ENCODE measurements around the gene KRTAP4-5. TPM values are rescaled to one million over a fixed set of nuclear protein-coding genes. Genes with fewer than 3 reads are reported as not detected.
A peak's percentile ranks its signal among the peaks of the same experiment; 100 is the strongest.
"Not testable (repeated sequence)": the region's sequence is repeated elsewhere in the genome, so short reads cannot be mapped to it uniquely, and the experiment has no call there.

The KRTAP4-5 gene
- total RNA-seq, 1 donor from 2014 or later, result not detected

DNA sequence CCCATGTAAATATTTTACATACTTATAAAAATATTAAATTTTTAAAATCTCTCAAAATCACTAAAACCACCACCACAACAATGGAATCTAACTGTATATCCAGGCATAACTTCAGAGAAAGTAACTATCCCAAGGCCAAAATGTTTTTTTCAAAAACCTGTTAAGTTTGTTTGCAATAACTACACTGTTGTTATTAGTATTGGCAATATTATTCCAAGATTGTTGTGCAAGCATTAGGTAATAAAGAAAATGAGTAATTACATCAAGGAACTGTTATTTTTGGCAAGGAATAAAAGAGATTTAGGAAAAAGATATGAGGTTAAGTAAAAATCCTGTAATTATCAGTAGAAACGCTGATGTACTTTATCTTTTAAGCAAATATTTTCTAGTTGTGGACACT lies 22.3 kb downstream of the KRTAP4-5 start:
- no peaks in the 10 kb centered on the region for H3K27me3 ChIP-seq (ENCODE audit: control insufficient read depth, insufficient read depth, low read length)
- FAIRE-seq (no peak), DNase-seq (ENCODE audit: low read depth) (peak; percentile 56)
- H3K4me3 ChIP-seq (ENCODE audit: low read depth, low read length), result no peak overlapping the region
- TF ChIP-seq, protein P1, sequence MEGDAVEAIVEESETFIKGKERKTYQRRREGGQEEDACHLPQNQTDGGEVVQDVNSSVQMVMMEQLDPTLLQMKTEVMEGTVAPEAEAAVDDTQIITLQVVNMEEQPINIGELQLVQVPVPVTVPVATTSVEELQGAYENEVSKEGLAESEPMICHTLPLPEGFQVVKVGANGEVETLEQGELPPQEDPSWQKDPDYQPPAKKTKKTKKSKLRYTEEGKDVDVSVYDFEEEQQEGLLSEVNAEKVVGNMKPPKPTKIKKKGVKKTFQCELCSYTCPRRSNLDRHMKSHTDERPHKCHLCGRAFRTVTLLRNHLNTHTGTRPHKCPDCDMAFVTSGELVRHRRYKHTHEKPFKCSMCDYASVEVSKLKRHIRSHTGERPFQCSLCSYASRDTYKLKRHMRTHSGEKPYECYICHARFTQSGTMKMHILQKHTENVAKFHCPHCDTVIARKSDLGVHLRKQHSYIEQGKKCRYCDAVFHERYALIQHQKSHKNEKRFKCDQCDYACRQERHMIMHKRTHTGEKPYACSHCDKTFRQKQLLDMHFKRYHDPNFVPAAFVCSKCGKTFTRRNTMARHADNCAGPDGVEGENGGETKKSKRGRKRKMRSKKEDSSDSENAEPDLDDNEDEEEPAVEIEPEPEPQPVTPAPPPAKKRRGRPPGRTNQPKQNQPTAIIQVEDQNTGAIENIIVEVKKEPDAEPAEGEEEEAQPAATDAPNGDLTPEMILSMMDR (IDR thresholded peaks at IDR 0.05; ENCODE audit: insufficient read depth, low read length, severe bottlenecking), result no peak
- no peaks in the 10 kb centered on the region for H3K36me3 ChIP-seq (ENCODE audit: control insufficient read depth, insufficient read depth, low read length)

DNA sequence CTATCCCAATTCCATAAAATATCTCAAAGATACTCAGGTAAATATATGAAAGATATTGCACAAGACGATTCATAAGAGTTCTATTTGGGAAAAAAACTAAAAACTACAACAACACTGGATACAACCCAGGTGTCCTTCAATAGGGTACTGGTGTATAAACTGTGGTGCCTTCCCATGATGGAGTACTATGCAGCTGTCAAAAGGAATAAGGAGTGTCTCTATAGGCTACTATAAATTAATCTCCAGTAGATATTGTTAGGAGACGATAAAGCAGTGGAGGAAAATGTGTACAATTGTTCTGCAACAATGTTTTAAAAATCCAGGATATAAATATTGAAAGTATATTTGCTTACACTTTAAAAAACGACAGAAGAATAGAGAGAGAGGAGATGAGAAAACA lies 23.2 kb downstream of the KRTAP4-5 start:
- no peak for DNase-seq (ENCODE audit: low read depth)
- no peak overlapping the region for H3K4me3 ChIP-seq (ENCODE audit: low read depth, low read length)
- no peak for FAIRE-seq
- H3K27me3 ChIP-seq (ENCODE audit: control insufficient read depth, insufficient read depth, low read length), result no peaks in the 10 kb centered on the region
- TF ChIP-seq, protein P1 (IDR thresholded peaks at IDR 0.05; ENCODE audit: insufficient read depth, low read length, severe bottlenecking), result no peak
- H3K36me3 ChIP-seq (ENCODE audit: control insufficient read depth, insufficient read depth, low read length), result no peaks in the 10 kb centered on the region

GRCh38 chr17:41125064-41125463 lies 24.6 kb downstream of the KRTAP4-5 start:
- no peak for FAIRE-seq
- DNase-seq (ENCODE audit: low read depth), result no peak
- TF ChIP-seq, protein P1 (IDR thresholded peaks at IDR 0.05; ENCODE audit: insufficient read depth, low read length, severe bottlenecking), result no peak

DNA sequence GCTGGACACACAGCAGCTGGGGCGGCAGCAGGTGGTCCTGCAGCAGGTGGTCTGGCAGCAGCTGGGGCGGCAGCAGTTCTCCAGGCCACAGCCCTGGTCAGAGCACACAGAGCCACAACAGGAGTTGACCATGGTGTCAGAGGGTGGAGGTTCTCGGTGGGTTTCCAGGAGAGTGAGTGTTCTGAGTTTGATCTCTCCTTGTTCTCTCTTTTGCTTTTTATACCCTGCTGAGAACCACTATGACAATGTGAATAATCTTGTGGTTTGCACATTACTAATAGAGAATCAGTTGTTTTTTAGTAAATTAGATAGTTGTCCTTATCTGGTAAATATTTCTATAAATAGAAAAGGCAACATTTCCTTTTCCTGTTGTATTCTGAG lies 25.6 kb downstream of the KRTAP4-5 start, which contains the start of gene KRTAP4-12:
Gene KRTAP4-12, minus strand, starts transcription at position 192 of the 381 bp plus-strand sequence. Its CDS starts 60 bp downstream, at position 132.
- not testable (repeated sequence) for FAIRE-seq; H3K27me3 ChIP-seq (ENCODE audit: control insufficient read depth, insufficient read depth, low read length); H3K4me3 ChIP-seq (ENCODE audit: low read depth, low read length); DNase-seq (ENCODE audit: low read depth); H3K36me3 ChIP-seq (ENCODE audit: control insufficient read depth, insufficient read depth, low read length)

More at GRCh38 chr17:41125064-41125463, 24.6 kb downstream of the KRTAP4-5 start:
- no peak overlapping the region for H3K4me3 ChIP-seq (ENCODE audit: low read depth, low read length)
- no peaks in the 10 kb centered on the region for H3K27me3 ChIP-seq (ENCODE audit: control insufficient read depth, insufficient read depth, low read length)
- H3K36me3 ChIP-seq (ENCODE audit: control insufficient read depth, insufficient read depth, low read length), result no peaks in the 10 kb centered on the region

DNA sequence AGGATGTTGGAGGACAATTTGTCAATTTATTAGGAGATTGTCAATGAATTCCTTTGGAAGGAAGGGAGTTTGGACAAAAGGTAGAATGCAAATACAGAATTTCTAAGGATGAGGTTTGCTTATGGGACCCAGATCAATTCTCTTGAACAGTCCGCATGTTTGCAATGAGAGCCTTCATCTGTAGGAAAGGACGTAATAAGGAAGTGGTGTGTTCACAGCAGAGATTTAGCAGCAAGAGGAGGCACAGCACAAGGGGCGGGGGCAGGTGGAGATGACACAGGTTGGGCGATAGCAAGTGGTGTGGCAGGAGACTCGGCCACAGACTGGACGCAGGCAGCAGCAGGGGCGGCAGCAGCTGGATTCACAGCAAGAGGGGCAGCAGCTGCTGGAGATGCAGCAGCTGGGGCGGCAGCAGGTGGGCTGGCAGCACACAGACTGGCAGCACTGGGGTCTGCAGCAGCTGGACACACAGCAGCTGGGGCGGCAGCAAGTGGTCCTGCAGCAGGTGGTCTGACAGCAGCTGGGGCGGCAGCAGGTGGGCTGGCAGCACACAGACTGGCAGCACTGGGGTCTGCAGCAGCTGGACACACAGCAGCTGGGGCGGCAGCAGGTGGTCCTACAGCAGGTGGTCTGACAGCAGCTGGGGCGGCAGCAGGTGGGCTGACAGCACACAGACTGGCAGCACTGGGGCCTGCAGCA lies 26.2 kb downstream of the KRTAP4-5 start:
- not testable (repeated sequence) for DNase-seq (ENCODE audit: low read depth); H3K27me3 ChIP-seq (ENCODE audit: control insufficient read depth, insufficient read depth, low read length); H3K36me3 ChIP-seq (ENCODE audit: control insufficient read depth, insufficient read depth, low read length); FAIRE-seq; H3K4me3 ChIP-seq (ENCODE audit: low read depth, low read length)

- no peaks in the 10 kb centered on the region for H3K36me3 ChIP-seq (ENCODE audit: control insufficient read depth, insufficient read depth, low read length)
- H3K27me3 ChIP-seq (ENCODE audit: control insufficient read depth, insufficient read depth, low read length), result no peaks in the 10 kb centered on the region
- TF ChIP-seq, protein P1 (IDR thresholded peaks at IDR 0.05; ENCODE audit: insufficient read depth, low read length, severe bottlenecking), result no peak
- FAIRE-seq, result no peak
- H3K4me3 ChIP-seq (ENCODE audit: low read depth, low read length), result no peak overlapping the region
- no peak for DNase-seq (ENCODE audit: low read depth)
These were observed 27.9 kb downstream of the KRTAP4-5 start for GRCh38 chr17:41121742-41122141.

GRCh38 chr17:41119696-41120690 lies 29.6 kb downstream of the KRTAP4-5 start:
- DNase-seq (ENCODE audit: low read depth) (peak; percentile 49), FAIRE-seq (peak; percentile 40)
- H3K36me3 ChIP-seq (ENCODE audit: control insufficient read depth, insufficient read depth, low read length); H3K4me3 ChIP-seq (ENCODE audit: low read depth, low read length); H3K27me3 ChIP-seq (ENCODE audit: control insufficient read depth, insufficient read depth, low read length): not testable (repeated sequence)

All from bronchial epithelial cell (primary cell).